Activated T-helper 1 cell treated with anti-CD3 and anti-CD28 coated beads, Interleukin-12 subunit alpha, Interleukin-12 subunit beta, Interleukin-2, Interleukin-4 antibody, amounts not matched to agents 30 ng/mL and 10 ng/mL and 1 ng/mL, durations not matched to agents 14 hours and 24 hours and 36 hours (primary cell): ENCODE measurements around the gene DCLK1. TPM values are rescaled to one million over a fixed set of nuclear protein-coding genes. Genes with fewer than 3 reads are reported as not detected.
"Not testable (repeated sequence)": the region's sequence is repeated elsewhere in the genome, so short reads cannot be mapped to it uniquely, and the experiment has no call there.

Source experiments
- DNase-seq: peaks from one replicate; pipeline ENCODE4 v3.0.0; 2021; ENCODE audit warnings: low spot score
- H3K27ac Mint-ChIP-seq: one replicate; pipeline ENCODE4 v1.8.0; 2021; ENCODE audit warnings: mild to moderate bottlenecking, mixed read lengths
- H3K27me3 Mint-ChIP-seq: one replicate; pipeline ENCODE4 v1.8.0; 2022; ENCODE audit warnings: mild to moderate bottlenecking, moderate library complexity, mixed read lengths; ENCODE audit not compliant: insufficient read depth
- H3K36me3 Mint-ChIP-seq: one replicate; pipeline ENCODE4 v1.8.0; 2021; ENCODE audit warnings: low read depth, mixed read lengths
- H3K4me1 Mint-ChIP-seq: one replicate; pipeline ENCODE4 v1.8.0; 2021; ENCODE audit warnings: low read depth, mixed read lengths
- H3K4me3 Mint-ChIP-seq: one replicate; pipeline ENCODE4 v1.8.0; 2021; ENCODE audit warnings: mild to moderate bottlenecking, moderate library complexity, mixed read lengths
- H3K9me3 Mint-ChIP-seq: one replicate; pipeline ENCODE4 v1.8.0; 2021; ENCODE audit warnings: mixed read lengths
- intact Hi-C: fragments of 100-400 bp; cut with micrococcal nuclease; formaldehyde crosslinking; loops from one replicate; pipeline ENCODE4 v1.15.1; 2024
- total RNA-seq: library from RNA; stranded (reverse); gene quantifications from 2 replicates; pipeline ENCODE4 v1.2.3, GENCODE V29; 2022

Gene DCLK1
- total RNA-seq, 1 donor from 2014 or later: not detected

GRCh38 chr13:36094478-36094877 lies 36.7 kb downstream of the DCLK1 start:
- Mint-ChIP-seq H3K4me1 (no peaks in the 10 kb centered on the region), H3K4me3 (no peak overlapping the region), H3K27me3 (no peaks in the 10 kb centered on the region), H3K27ac (no peak overlapping the region), H3K9me3 (peaks cover 7% of the 10 kb centered on the region), H3K36me3 (no peaks in the 10 kb centered on the region)
- intact Hi-C loops: no loop called here
- no peak for DNase-seq

GRCh38 chr13:36090592-36090991 lies 40.6 kb downstream of the DCLK1 start:
- Mint-ChIP-seq H3K36me3 (no peaks in the 10 kb centered on the region), H3K27me3 (no peaks in the 10 kb centered on the region), H3K4me1 (no peaks in the 10 kb centered on the region), H3K9me3 (peaks cover 7% of the 10 kb centered on the region), H3K27ac (no peak overlapping the region), H3K4me3 (no peak overlapping the region)
- no peak for DNase-seq
- intact Hi-C loops: no loop called here

- no peaks in the 10 kb centered on the region for H3K27me3 Mint-ChIP-seq
- peaks cover 7% of the 10 kb centered on the region for H3K9me3 Mint-ChIP-seq
- no peak for DNase-seq
- H3K27ac Mint-ChIP-seq: no peak overlapping the region
- H3K4me1 Mint-ChIP-seq: no peaks in the 10 kb centered on the region
- H3K4me3 Mint-ChIP-seq: no peak overlapping the region
- intact Hi-C loops: no loop called here
- H3K36me3 Mint-ChIP-seq: no peaks in the 10 kb centered on the region
Measured at GRCh38 chr13:36089130-36089647, 42.0 kb downstream of the DCLK1 start.

- H3K9me3 Mint-ChIP-seq: peaks cover 7% of the 10 kb centered on the region
Measured at GRCh38 chr13:36088463-36088862, 42.7 kb downstream of the DCLK1 start.

DNA sequence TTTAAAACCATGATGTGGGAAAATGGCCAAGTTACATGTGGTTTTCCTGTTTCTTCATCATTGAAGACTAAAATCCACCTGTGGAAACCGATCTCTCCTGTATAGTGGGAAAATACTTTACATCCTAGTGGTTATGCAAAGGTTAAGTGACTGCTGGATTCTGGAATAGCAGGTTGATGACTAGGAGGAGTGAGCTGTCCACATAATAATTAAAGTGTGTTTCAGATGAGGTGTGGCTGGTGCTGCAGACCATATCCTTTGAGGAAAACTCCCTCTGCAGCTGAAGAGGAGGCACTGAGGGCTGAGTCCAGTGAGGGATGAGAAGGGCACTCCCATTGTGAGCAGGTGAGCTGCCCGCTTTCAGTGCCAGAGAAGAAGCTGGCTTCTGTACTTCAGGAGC lies 43.2 kb downstream of the DCLK1 start:
- no peak overlapping the region for H3K4me3 Mint-ChIP-seq
- H3K4me1 Mint-ChIP-seq: no peaks in the 10 kb centered on the region
- intact Hi-C loops: no loop called here
- no peak overlapping the region for H3K27ac Mint-ChIP-seq
- no peaks in the 10 kb centered on the region for H3K27me3 Mint-ChIP-seq
- no peaks in the 10 kb centered on the region for H3K36me3 Mint-ChIP-seq
- peaks cover 7% of the 10 kb centered on the region for H3K9me3 Mint-ChIP-seq
- DNase-seq: no peak

More at GRCh38 chr13:36088463-36088862, 42.7 kb downstream of the DCLK1 start:
- intact Hi-C loops: no loop called here
- H3K4me3 Mint-ChIP-seq: no peak overlapping the region
- H3K4me1 Mint-ChIP-seq: no peaks in the 10 kb centered on the region
- no peaks in the 10 kb centered on the region for H3K27me3 Mint-ChIP-seq
- no peaks in the 10 kb centered on the region for H3K36me3 Mint-ChIP-seq
- H3K27ac Mint-ChIP-seq: no peak overlapping the region
- DNase-seq: no peak

- intact Hi-C loops: no loop called here
- Mint-ChIP-seq H3K9me3 (peaks cover 4% of the 10 kb centered on the region), H3K27me3 (no peaks in the 10 kb centered on the region), H3K4me1 (no peaks in the 10 kb centered on the region), H3K27ac (no peak overlapping the region), H3K4me3 (no peak overlapping the region), H3K36me3 (no peaks in the 10 kb centered on the region)
- DNase-seq: no peak
Measured at GRCh38 chr13:36086117-36086516, 45.1 kb downstream of the DCLK1 start.

DNA sequence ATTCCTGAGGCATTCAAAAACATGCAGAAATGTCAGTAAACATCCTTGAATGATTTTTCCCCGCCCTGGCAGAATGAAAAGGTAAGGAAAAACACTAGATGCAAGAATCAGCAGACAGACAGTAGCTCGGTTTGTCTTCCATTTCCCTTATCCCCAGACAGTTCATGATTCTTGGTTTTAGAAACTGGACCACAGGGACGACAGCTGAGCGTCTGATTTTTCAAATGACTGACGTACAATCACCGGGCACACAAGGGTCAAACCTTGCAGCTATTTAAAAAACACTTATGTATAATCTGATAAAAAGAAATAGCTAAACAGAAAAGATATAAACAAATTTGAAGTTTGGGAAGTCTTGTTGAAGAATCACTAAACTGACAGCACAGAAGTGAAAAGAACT lies 47.1 kb downstream of the DCLK1 start:
- H3K9me3 Mint-ChIP-seq: peaks cover 3% of the 10 kb centered on the region
- intact Hi-C loops: no loop called here
- no peak overlapping the region for H3K4me3 Mint-ChIP-seq
- no peaks in the 10 kb centered on the region for H3K36me3 Mint-ChIP-seq
- H3K27ac Mint-ChIP-seq: no peak overlapping the region
- no peaks in the 10 kb centered on the region for H3K27me3 Mint-ChIP-seq
- no peaks in the 10 kb centered on the region for H3K4me1 Mint-ChIP-seq
- DNase-seq: no peak

DNA sequence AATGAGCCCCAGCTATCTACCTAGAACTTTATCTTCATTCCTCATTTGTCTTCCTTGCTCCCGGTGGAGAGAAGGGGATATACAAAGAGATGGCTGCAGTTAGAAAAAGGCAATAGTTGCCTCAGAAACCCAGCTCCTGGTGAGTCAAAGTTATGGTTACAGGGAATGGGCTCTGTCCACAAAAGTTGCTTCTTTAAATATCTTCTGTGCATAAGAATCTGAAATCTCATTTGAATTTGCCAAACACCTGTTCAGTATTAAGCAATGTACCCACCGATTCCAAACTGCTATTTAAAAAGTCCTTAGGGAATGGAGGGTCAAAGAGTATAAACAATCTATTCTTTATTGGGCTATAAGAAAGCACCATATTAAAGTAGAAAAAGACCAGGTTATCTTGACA lies 48.4 kb downstream of the DCLK1 start:
- intact Hi-C loops: no loop called here
- no peaks in the 10 kb centered on the region for H3K36me3 Mint-ChIP-seq
- no peak overlapping the region for H3K27ac Mint-ChIP-seq
- no peaks in the 10 kb centered on the region for H3K4me1 Mint-ChIP-seq
- no peaks in the 10 kb centered on the region for H3K27me3 Mint-ChIP-seq
- peaks cover 3% of the 10 kb centered on the region for H3K9me3 Mint-ChIP-seq
- no peak for DNase-seq
- no peak overlapping the region for H3K4me3 Mint-ChIP-seq

DNA sequence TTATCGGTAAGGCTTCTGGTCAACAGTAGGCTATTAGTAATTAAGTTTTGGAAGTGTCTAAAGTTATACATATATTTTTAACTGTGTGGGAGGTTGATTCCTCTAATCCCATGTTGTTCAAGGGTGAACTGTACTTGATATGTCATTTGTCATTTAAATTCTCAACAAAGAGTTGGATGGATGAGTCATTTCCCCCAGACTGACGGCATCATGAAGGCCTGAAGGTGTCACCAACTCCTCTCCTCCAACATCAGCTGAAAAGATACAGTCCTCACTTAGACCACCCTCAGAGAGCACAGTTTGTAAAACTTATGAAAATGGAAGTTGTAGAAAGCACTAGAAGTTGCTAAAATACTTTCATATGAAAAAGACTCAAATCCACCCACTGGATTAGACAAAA lies 48.8 kb downstream of the DCLK1 start:
- H3K4me1 Mint-ChIP-seq: no peaks in the 10 kb centered on the region
- no peak overlapping the region for H3K27ac Mint-ChIP-seq
- DNase-seq: no peak
- no peak overlapping the region for H3K4me3 Mint-ChIP-seq
- no peaks in the 10 kb centered on the region for H3K27me3 Mint-ChIP-seq
- H3K36me3 Mint-ChIP-seq: no peaks in the 10 kb centered on the region
- intact Hi-C loops: no loop called here
- H3K9me3 Mint-ChIP-seq: peaks cover 3% of the 10 kb centered on the region

DNA sequence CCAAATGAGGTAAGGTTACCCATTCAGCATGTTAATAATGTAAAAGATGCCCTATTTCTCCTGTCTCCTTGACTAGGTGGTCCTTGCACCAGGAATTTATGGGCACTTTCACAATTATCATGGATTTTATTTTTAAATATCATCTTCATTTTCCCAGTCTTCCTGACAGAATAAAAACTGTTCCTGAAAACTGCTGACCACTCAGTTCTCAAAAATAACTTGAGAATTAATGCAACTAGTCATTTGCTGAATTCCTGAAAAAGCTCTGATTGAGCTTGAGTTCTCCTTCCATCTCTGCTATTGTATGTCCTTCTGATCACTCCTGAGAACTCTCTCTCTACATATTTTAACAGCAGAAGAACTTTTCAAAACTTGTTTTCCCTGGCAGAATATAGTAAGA lies 55.0 kb downstream of the DCLK1 start:
- Mint-ChIP-seq H3K27ac (no peak overlapping the region), H3K4me1 (no peaks in the 10 kb centered on the region), H3K4me3 (no peak overlapping the region), H3K36me3 (no peaks in the 10 kb centered on the region), H3K27me3 (no peaks in the 10 kb centered on the region), H3K9me3 (peaks cover 11% of the 10 kb centered on the region)
- intact Hi-C loops: no loop called here
- no peak for DNase-seq

DNA sequence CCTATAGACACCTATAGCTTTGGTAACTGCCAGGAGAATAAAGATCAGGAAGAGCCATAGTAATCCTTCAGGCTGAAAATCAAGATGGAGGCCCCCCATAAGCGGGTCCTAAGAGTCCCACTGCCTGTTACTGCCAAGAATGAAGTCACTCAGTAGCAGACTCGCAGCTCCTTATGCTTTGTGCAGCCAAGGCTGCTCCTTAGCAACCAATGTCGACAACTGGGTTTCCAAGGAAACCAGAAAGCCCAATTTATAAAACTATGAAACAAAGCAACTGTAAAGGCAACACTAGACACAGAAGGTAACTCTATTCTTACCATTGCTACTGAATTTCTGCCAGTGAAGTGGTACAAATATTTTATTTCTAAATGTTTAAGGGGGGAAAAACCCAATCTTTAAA lies 56.5 kb downstream of the DCLK1 start:
- Mint-ChIP-seq H3K36me3 (no peaks in the 10 kb centered on the region), H3K27me3 (no peaks in the 10 kb centered on the region), H3K9me3 (peaks cover 8% of the 10 kb centered on the region), H3K27ac (no peak overlapping the region), H3K4me3 (no peak overlapping the region), H3K4me1 (no peaks in the 10 kb centered on the region)
- intact Hi-C loops: no loop called here
- DNase-seq: no peak

- H3K36me3 Mint-ChIP-seq: no peaks in the 10 kb centered on the region
- peaks cover 8% of the 10 kb centered on the region for H3K9me3 Mint-ChIP-seq
- no peaks in the 10 kb centered on the region for H3K27me3 Mint-ChIP-seq
- intact Hi-C loops: no loop called here
- H3K4me1 Mint-ChIP-seq: no peaks in the 10 kb centered on the region
- DNase-seq: no peak
- no peak overlapping the region for H3K4me3 Mint-ChIP-seq
- H3K27ac Mint-ChIP-seq: no peak overlapping the region
Measured at GRCh38 chr13:36072152-36072935, 58.8 kb downstream of the DCLK1 start.

GRCh38 chr13:36070504-36071192 lies 60.5 kb downstream of the DCLK1 start:
- intact Hi-C loops, DNase-seq, H3K4me1 Mint-ChIP-seq, H3K27ac Mint-ChIP-seq, H3K27me3 Mint-ChIP-seq, H3K36me3 Mint-ChIP-seq, H3K4me3 Mint-ChIP-seq: not testable (repeated sequence)
- H3K9me3 Mint-ChIP-seq: peaks cover 16% of the 10 kb centered on the region
